HCT116 (cell line): Measurements from ENCODE around the gene VRK3. TPM values are rescaled to one million over a fixed set of nuclear protein-coding genes. Genes with fewer than 3 reads are reported as not detected.
A peak's percentile ranks its signal among the peaks of the same experiment; 100 is the strongest.

Experiments
- ATAC-seq: fragments of 200-7000 bp; cut with Tn5 transposase; 2 replicates; pipeline ENCODE4 v1.9.1; 2020; ENCODE audit warnings: mild to moderate bottlenecking, moderate library complexity
- BruUV-seq: library from RNA; stranded (reverse); fragments of 400-500 nt; replicated peaks from 2 replicates; lab custom pipeline; 2021; lab: Mats Ljungman, UMichigan
- CTCF ChIA-PET: fragments of 300-600 bp; sonication (Branson Sonifier 250); formaldehyde crosslinking; loops from one replicate; lab custom pipeline; 2021; ENCODE audit warnings: antibody characterized with exemption; lab: Charles Lee
- POLR2A ChIA-PET: fragments of 300-600, 350-600 bp; sonication (Branson Sonifier 250); formaldehyde crosslinking; loops from one replicate; lab custom pipeline; 2021; ENCODE audit warnings: antibody characterized with exemption; lab: Charles Lee
- RAD21 ChIA-PET, 2 experiments: fragments of 300-600 bp; sonication (Branson Sonifier 250); formaldehyde crosslinking; loops; one replicate each; lab custom pipeline; 2023; ENCODE audit warnings: low total read pairs in 2 of 2; ENCODE audit not compliant: uncharacterized antibody in 2 of 2, unreplicated experiment in 2 of 2, low non-redundant PET in 1 of 2; lab: Charles Lee
- DNase-seq: peaks from one replicate; pipeline ENCODE4 v3.0.0-alpha.2; 2010; ENCODE audit warnings: low read depth, low spot score
- H2AFZ ChIP-seq: fragments of 200-600 bp; shearing (Covaris generic), sonication (generic); 2 replicates; pipeline ENCODE4 v1.6.1; 2017; ENCODE audit warnings: low read depth, mixed run types, mixed read lengths, antibody characterized with exemption, low read length; ENCODE audit not compliant: poor library complexity, severe bottlenecking
- H3K27ac ChIP-seq: 2 replicates; pipeline ENCODE4 v1.5.1; 2012; ENCODE audit warnings: low read depth, low read length
- H3K27me3 ChIP-seq: fragments of 200-600 bp; sonication (generic); 2 replicates; pipeline ENCODE4 v1.6.1; 2016; ENCODE audit warnings: mixed run types, low read length, mixed read lengths; ENCODE audit not compliant: insufficient read depth
- H3K36me3 ChIP-seq, 2 experiments: fragments of 200-500 bp in 1 of 2; fragments of 200-600 bp in 1 of 2; sonication (Bioruptor generic) in 1 of 2; sonication (generic) in 1 of 2; 2 replicates each; pipeline versions ENCODE4 v1.5.1 to v1.6.1; 2014 to 2016; ENCODE audit warnings: low read length in 2 of 2, inconsistent platforms in 1 of 2, mixed read lengths in 1 of 2, mixed run types in 1 of 2; ENCODE audit not compliant: insufficient read depth in 2 of 2, control insufficient read depth in 1 of 2
- H3K4me1 ChIP-seq, 2 experiments: fragments of 200-600 bp in 1 of 2; sonication (generic) in 1 of 2; 2 replicates each; pipeline versions ENCODE4 v1.5.1 to v1.6.1; 2012 to 2017; ENCODE audit warnings: low read length in 2 of 2, inconsistent platforms in 1 of 2, mild to moderate bottlenecking in 1 of 2, mixed read lengths in 1 of 2, mixed run types in 1 of 2, moderate library complexity in 1 of 2; ENCODE audit not compliant: insufficient read depth in 2 of 2, control insufficient read depth in 1 of 2
- H3K4me2 ChIP-seq: fragments of 200-600 bp; sonication (generic); 2 replicates; pipeline ENCODE4 v1.6.1; 2017; ENCODE audit warnings: mixed run types, low read length, mixed read lengths
- H3K4me3 ChIP-seq, 2 experiments: fragments of 200-600 bp in 1 of 2; sonication (generic) in 1 of 2; replicated peaks in 1 of 2; 2 replicates each; pipeline ENCODE4 v1.5.1; 2011 to 2016; ENCODE audit warnings: low read length in 2 of 2, control low read depth in 1 of 2, low read depth in 1 of 2, mild to moderate bottlenecking in 1 of 2, mixed read lengths in 1 of 2, mixed run types in 1 of 2
- H3K79me2 ChIP-seq: fragments of 200-600 bp; sonication (generic); 2 replicates; pipeline ENCODE4 v1.6.1; 2017; ENCODE audit warnings: mild to moderate bottlenecking, mixed run types, low read length, moderate library complexity, mixed read lengths; ENCODE audit not compliant: insufficient read depth
- H3K9ac ChIP-seq: fragments of 200-600 bp; sonication (generic); 2 replicates; pipeline ENCODE4 v1.6.1; 2016; ENCODE audit warnings: low read length, mixed read lengths
- H3K9me2 ChIP-seq: fragments of 200-600 bp; sonication (generic), shearing (Covaris generic); 2 replicates; pipeline ENCODE4 v1.6.1; 2017; ENCODE audit warnings: mixed run types, mild to moderate bottlenecking, moderate library complexity; ENCODE audit not compliant: insufficient read depth
- H3K9me3 ChIP-seq, 2 experiments: fragments of 200-500 bp in 1 of 2; fragments of 200-600 bp in 1 of 2; sonication (Bioruptor generic) in 1 of 2; sonication (generic) in 1 of 2; 2 replicates each; pipeline ENCODE4 v1.6.1; 2014 to 2017; ENCODE audit warnings: low read length in 2 of 2, mixed read lengths in 2 of 2, inconsistent platforms in 1 of 2, low read depth in 1 of 2, mild to moderate bottlenecking in 1 of 2, mixed run types in 1 of 2, moderate library complexity in 1 of 2; ENCODE audit not compliant: control insufficient read depth in 1 of 2, insufficient read depth in 1 of 2
- H4K20me1 ChIP-seq: fragments of 200-600 bp; sonication (generic), shearing (Covaris generic); 2 replicates; pipeline ENCODE4 v1.6.1; 2017; ENCODE audit warnings: mixed run types, mild to moderate bottlenecking, moderate library complexity; ENCODE audit not compliant: insufficient read depth
- CEBPB ChIP-seq: IDR thresholded peaks from 2 replicates; pipeline ENCODE4 v1.6.1; 2012; ENCODE audit warnings: low read depth
- ELF1 ChIP-seq: IDR thresholded peaks from 2 replicates; pipeline ENCODE4 v1.6.1; 2012; ENCODE audit warnings: low read depth, borderline replicate concordance
- EZH2 ChIP-seq: fragments of 200-600 bp; sonication (generic); IDR thresholded peaks from 2 replicates; pipeline ENCODE4 v1.6.1; 2017; ENCODE audit warnings: antibody characterized with exemption, mixed run types
- FOSL1 ChIP-seq: IDR thresholded peaks from 2 replicates; pipeline ENCODE4 v1.6.1; 2012; ENCODE audit warnings: low read depth
- POLR2A ChIP-seq: IDR thresholded peaks from 2 replicates; pipeline ENCODE4 v1.7.0; 2011; ENCODE audit warnings: borderline replicate concordance; ENCODE audit not compliant: insufficient read depth, insufficient read length; ENCODE audit errors: extremely low read depth
- POLR2AphosphoS5 ChIP-seq: IDR thresholded peaks from 2 replicates; pipeline ENCODE4 v1.6.1; 2011; ENCODE audit warnings: mild to moderate bottlenecking, low read depth, low read length, moderate library complexity
- SIN3A ChIP-seq: IDR thresholded peaks from 2 replicates; pipeline ENCODE4 v1.6.1; 2012; ENCODE audit warnings: low read depth
- TCF7L2 ChIP-seq: IDR thresholded peaks from 2 replicates; pipeline ENCODE4 v1.7.0; 2011; ENCODE audit warnings: borderline replicate concordance, inconsistent platforms; ENCODE audit not compliant: insufficient read depth, insufficient read length; ENCODE audit errors: extremely low read depth
- YY1 ChIP-seq: IDR thresholded peaks from 2 replicates; pipeline ENCODE4 v1.6.1; 2011; ENCODE audit warnings: low read length, low read depth, moderate library complexity, mild to moderate bottlenecking; ENCODE audit not compliant: insufficient replicate concordance; ENCODE audit errors: extremely low read depth
- ZNF274 ChIP-seq: fragments of 200-500 bp; sonication (Bioruptor generic); IDR thresholded peaks from 2 replicates; pipeline ENCODE4 v1.6.1; 2014; ENCODE audit warnings: mild to moderate bottlenecking, low read depth, low read length, inconsistent platforms
- intact Hi-C: fragments of 100-400 bp; cut with micrococcal nuclease; formaldehyde crosslinking; loops from 2 replicates; pipeline ENCODE4 v1.10.0; 2022
- total RNA-seq: library from RNA; stranded (reverse); gene quantifications from one replicate; pipeline ENCODE4 v1.2.1, GENCODE V29; 2021; ENCODE audit not compliant: unreplicated experiment
- TF ChIP-seq, protein P1 (sequence below): IDR thresholded peaks from 2 replicates; pipeline ENCODE4 v1.6.1; 2012
- TF ChIP-seq, protein P2 (sequence below), 3 experiments: fragments of 200-600 bp in 1 of 3; sonication (generic) in 1 of 3; IDR thresholded peaks in 2 of 3; conservative IDR thresholded peaks in 1 of 3; 2 replicates each; pipeline ENCODE4 v1.5.1; 2012 to 2017; ENCODE audit warnings: low read depth in 2 of 3, low read length in 2 of 3, antibody characterized with exemption in 1 of 3, borderline replicate concordance in 1 of 3, control low read depth in 1 of 3, mild to moderate bottlenecking in 1 of 3, mixed read lengths in 1 of 3, mixed run types in 1 of 3, moderate library complexity in 1 of 3; ENCODE audit not compliant: insufficient read depth in 1 of 3

VRK3 gene
- total RNA-seq, 1 experiment from 2014 or later: 44.0 TPM

DNA sequence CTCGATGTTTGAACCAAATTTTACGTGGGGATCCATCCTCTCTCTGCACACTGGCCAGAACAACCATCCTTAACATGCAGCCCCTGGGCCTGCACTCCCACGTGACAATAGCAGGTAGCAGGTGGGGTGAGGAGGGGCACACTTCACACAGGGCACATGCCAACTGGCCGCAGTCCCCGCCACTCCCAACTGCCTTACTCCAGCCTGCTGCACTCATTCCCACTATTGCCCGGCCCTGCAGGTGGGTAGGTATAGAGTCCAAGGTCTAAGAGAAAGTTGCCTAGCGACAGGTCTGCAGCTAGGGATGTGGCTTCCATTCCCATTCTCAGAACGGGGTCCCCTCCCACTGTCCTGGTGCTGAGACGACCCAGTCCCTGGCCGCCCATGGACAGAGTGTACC, 18.0 kb downstream of the VRK3 start:
- H3K4me1 ChIP-seq: peaks cover 26 to 33% of the 10 kb centered on the region in 2 experiments
- no peak for TF ChIP-seq SIN3A
- TF ChIP-seq POLR2A: no peak
- TF ChIP-seq EZH2: no peak
- TF ChIP-seq ZNF274: no peak
- TF ChIP-seq ELF1: no peak
- no peak for TF ChIP-seq YY1
- no peak for TF ChIP-seq FOSL1
- TF ChIP-seq, protein P1, sequence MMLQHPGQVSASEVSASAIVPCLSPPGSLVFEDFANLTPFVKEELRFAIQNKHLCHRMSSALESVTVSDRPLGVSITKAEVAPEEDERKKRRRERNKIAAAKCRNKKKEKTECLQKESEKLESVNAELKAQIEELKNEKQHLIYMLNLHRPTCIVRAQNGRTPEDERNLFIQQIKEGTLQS: no peak
- TF ChIP-seq POLR2AphosphoS5: no peak
- TF ChIP-seq TCF7L2: no peak
- TF ChIP-seq, protein P2, sequence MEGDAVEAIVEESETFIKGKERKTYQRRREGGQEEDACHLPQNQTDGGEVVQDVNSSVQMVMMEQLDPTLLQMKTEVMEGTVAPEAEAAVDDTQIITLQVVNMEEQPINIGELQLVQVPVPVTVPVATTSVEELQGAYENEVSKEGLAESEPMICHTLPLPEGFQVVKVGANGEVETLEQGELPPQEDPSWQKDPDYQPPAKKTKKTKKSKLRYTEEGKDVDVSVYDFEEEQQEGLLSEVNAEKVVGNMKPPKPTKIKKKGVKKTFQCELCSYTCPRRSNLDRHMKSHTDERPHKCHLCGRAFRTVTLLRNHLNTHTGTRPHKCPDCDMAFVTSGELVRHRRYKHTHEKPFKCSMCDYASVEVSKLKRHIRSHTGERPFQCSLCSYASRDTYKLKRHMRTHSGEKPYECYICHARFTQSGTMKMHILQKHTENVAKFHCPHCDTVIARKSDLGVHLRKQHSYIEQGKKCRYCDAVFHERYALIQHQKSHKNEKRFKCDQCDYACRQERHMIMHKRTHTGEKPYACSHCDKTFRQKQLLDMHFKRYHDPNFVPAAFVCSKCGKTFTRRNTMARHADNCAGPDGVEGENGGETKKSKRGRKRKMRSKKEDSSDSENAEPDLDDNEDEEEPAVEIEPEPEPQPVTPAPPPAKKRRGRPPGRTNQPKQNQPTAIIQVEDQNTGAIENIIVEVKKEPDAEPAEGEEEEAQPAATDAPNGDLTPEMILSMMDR (IDR thresholded peaks at IDR 0.05 in 2 of 3, conservative IDR thresholded peaks at IDR 0.05 in 1 of 3; ENCODE audit: borderline replicate concordance in 1 of 3, insufficient read depth in 1 of 3, low read depth in 2 of 3, low read length in 2 of 3): no peak
- TF ChIP-seq CEBPB: no peak
- TF ChIP-seq, all 23 proteins: peak for 0
- Histone ChIP-seq H3K9me2 (no peaks in the 10 kb centered on the region), H3K4me2 (no peak overlapping the region), H3K27me3 (no peaks in the 10 kb centered on the region), H3K4me3 (no peak overlapping the region), H3K27ac (no peak overlapping the region), H4K20me1 (0 out of 2 replicates have a peak, but pooled peaks cover 4% of the 10 kb centered on the region), H2AFZ (no peak overlapping the region), H3K36me3 (peaks cover 15 to 20% of the 10 kb centered on the region in 2 experiments; a peak in 3 of 4 replicates), H3K9me3 (no peaks in the 10 kb centered on the region), H3K9ac (no peak overlapping the region), H3K79me2 (peaks cover 6% of the 10 kb centered on the region; the same call in 1 of the 2 replicates)
- ATAC-seq: no peak
- TSS peak; percentile 14 for BruUV-seq
- intact Hi-C loops: no loop called here
- DNase-seq: no peak
- POLR2A ChIA-PET: no interaction called here
- RAD21 ChIA-PET: no interaction called here
- CTCF ChIA-PET: no interaction called here
